GM12878 (cell line): ENCODE data around the gene NXPE4. TPM values are rescaled to one million over a fixed set of nuclear protein-coding genes. Genes with fewer than 3 reads are reported as not detected.
A peak's percentile ranks its signal among the peaks of the same experiment; 100 is the strongest.

Experiments
- BACH1 ChIP-seq: fragments of 450-650 bp; IDR thresholded peaks from 2 replicates; pipeline ENCODE4 v1.6.1; 2017; ENCODE audit warnings: mild to moderate bottlenecking, borderline replicate concordance
- BMI1 ChIP-seq: fragments of 450-650 bp; IDR thresholded peaks from 2 replicates; pipeline ENCODE4 v1.6.1; 2016; ENCODE audit warnings: mild to moderate bottlenecking, moderate library complexity, borderline replicate concordance
- CHD4 ChIP-seq: fragments of 200-600 bp; sonication (generic); IDR thresholded peaks from 2 replicates; pipeline ENCODE4 v1.6.1; 2016; ENCODE audit warnings: mild to moderate bottlenecking
- CREB1 ChIP-seq: IDR thresholded peaks from 2 replicates; pipeline ENCODE4 v1.6.1; 2012; ENCODE audit warnings: low read depth, mild to moderate bottlenecking, inconsistent platforms
- FOXM1 ChIP-seq: IDR thresholded peaks from 2 replicates; pipeline ENCODE4 v1.6.1; 2012; ENCODE audit warnings: low read depth, mild to moderate bottlenecking, inconsistent platforms, low read length, moderate library complexity
- HCFC1 ChIP-seq: fragments of 150-350 bp; IDR thresholded peaks from 2 replicates; pipeline ENCODE4 v1.6.1; 2014; ENCODE audit warnings: low read length
- HDAC6 ChIP-seq: fragments of 200-600 bp; sonication (generic); IDR thresholded peaks from one replicate; pipeline ENCODE4 v1.8.0; 2017; ENCODE audit warnings: antibody characterized with exemption; ENCODE audit not compliant: unreplicated experiment
- MYB ChIP-seq: fragments of 150-350 bp; IDR thresholded peaks from 2 replicates; pipeline ENCODE4 v1.6.1; 2014; ENCODE audit warnings: mild to moderate bottlenecking, low read depth, low read length, borderline replicate concordance
- NR2C1 ChIP-seq: fragments of 450-650 bp; IDR thresholded peaks from 2 replicates; pipeline ENCODE4 v1.6.1; 2017; ENCODE audit warnings: antibody characterized with exemption, mild to moderate bottlenecking, moderate library complexity
- NR2F1 ChIP-seq: fragments of 450-650 bp; conservative IDR thresholded peaks from 2 replicates; pipeline ENCODE4 v1.6.1; 2017; ENCODE audit warnings: mild to moderate bottlenecking
- PAX5 ChIP-seq: IDR thresholded peaks from 2 replicates; pipeline ENCODE4 v1.6.1; 2011; ENCODE audit warnings: low read depth, low read length, borderline replicate concordance
- POLR2AphosphoS2 ChIP-seq: IDR thresholded peaks from 2 replicates; pipeline ENCODE4 v1.6.1; 2011; ENCODE audit warnings: low read depth, mild to moderate bottlenecking, low read length, improper control_type of control experiment, moderate library complexity
- PRDM15 ChIP-seq: fragments of 450-650 bp; formaldehyde crosslinking; IDR thresholded peaks from 2 replicates; pipeline ENCODE4 v1.4.0; 2020; ENCODE audit warnings: mild to moderate bottlenecking, moderate library complexity
- RAD51 ChIP-seq: fragments of 450-650 bp; IDR thresholded peaks from 2 replicates; pipeline ENCODE4 v1.6.1; 2016; ENCODE audit warnings: moderate library complexity, mild to moderate bottlenecking, inconsistent platforms
- RFX5 ChIP-seq: IDR thresholded peaks from 2 replicates; pipeline ENCODE4 v1.6.1; 2011; ENCODE audit warnings: low read depth, low read length, improper control_type of control experiment
- SPI1 ChIP-seq: IDR thresholded peaks from 2 replicates; pipeline ENCODE4 v1.6.1; 2011; ENCODE audit warnings: low read depth, mild to moderate bottlenecking, low read length, moderate library complexity, borderline replicate concordance; ENCODE audit not compliant: insufficient read depth
- USF1 ChIP-seq: IDR thresholded peaks from 2 replicates; pipeline ENCODE4 v1.6.1; 2011; ENCODE audit warnings: borderline replicate concordance, low read depth, mild to moderate bottlenecking, moderate library complexity, mixed read lengths, low read length; ENCODE audit not compliant: insufficient read depth; ENCODE audit errors: extremely low read length
- USF2 ChIP-seq: IDR thresholded peaks from 2 replicates; pipeline ENCODE4 v1.6.1; 2011; ENCODE audit warnings: low read depth, low read length, improper control_type of control experiment, borderline replicate concordance
- YY1 ChIP-seq: IDR thresholded peaks from 2 replicates; pipeline ENCODE4 v1.6.1; 2011; ENCODE audit warnings: low read depth, mild to moderate bottlenecking, low read length
- ZNF24 ChIP-seq: fragments of 450-650 bp; IDR thresholded peaks from 2 replicates; pipeline ENCODE4 v1.6.1; 2017; ENCODE audit warnings: antibody characterized with exemption, mild to moderate bottlenecking
- ZNF274 ChIP-seq: IDR thresholded peaks from one replicate; pipeline ENCODE4 v1.8.0; 2011; ENCODE audit not compliant: insufficient read length, insufficient read depth
- polyA plus RNA-seq, 11 experiments: library from polyadenylated mRNA; depleted of rRNA in 4 of 11; unstranded in 6 of 11; stranded (reverse) in 5 of 11; fragments of >200 nt; fragmentation: Nextera tagmentation in 4 of 11; fragmentation: Illumina TruSeq in 1 of 11; extraction: Ambion mirVana in 4 of 11; extraction: Trizol in 1 of 11; gene quantifications; 1 replicate in 1 of 11; 2 replicates in 10 of 11; pipeline versions ENCODE4 v1.2.1 to v1.2.3, GENCODE V29; 2011 to 2016; ENCODE audit warnings: inconsistent platforms in 2 of 11, missing spikeins in 2 of 11, low read depth in 1 of 11
- total RNA-seq, 4 experiments: library from RNA; depleted of rRNA in 3 of 4; stranded (reverse); fragments of >200 nt in 3 of 4; fragmentation: Illumina TruSeq in 1 of 4; extraction: Trizol in 1 of 4; gene quantifications; 2 replicates each; pipeline versions ENCODE4 v1.2.1 to v1.2.3, GENCODE V29; 2013 to 2021
- TF ChIP-seq, protein P1 (sequence below): IDR thresholded peaks from 2 replicates; pipeline ENCODE4 v1.6.1; 2012; ENCODE audit warnings: low read length, inconsistent platforms
- TF ChIP-seq, protein P2 (sequence below): fragments of 450-650 bp; conservative IDR thresholded peaks from 2 replicates; pipeline ENCODE4 v1.6.1; 2017; ENCODE audit warnings: mild to moderate bottlenecking, moderate library complexity

The NXPE4 gene
- total and polyA plus RNA-seq, 10 of the 15 experiments (the other 5 are each of a cell fraction or from before 2014, with no cell fraction given), result not detected

- TF ChIP-seq RAD51, result peak; percentile 80
- no peak for TF ChIP-seq HDAC6
- TF ChIP-seq, protein P1, sequence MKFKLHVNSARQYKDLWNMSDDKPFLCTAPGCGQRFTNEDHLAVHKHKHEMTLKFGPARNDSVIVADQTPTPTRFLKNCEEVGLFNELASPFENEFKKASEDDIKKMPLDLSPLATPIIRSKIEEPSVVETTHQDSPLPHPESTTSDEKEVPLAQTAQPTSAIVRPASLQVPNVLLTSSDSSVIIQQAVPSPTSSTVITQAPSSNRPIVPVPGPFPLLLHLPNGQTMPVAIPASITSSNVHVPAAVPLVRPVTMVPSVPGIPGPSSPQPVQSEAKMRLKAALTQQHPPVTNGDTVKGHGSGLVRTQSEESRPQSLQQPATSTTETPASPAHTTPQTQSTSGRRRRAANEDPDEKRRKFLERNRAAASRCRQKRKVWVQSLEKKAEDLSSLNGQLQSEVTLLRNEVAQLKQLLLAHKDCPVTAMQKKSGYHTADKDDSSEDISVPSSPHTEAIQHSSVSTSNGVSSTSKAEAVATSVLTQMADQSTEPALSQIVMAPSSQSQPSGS, result peak; percentile 50; the same call in 1 of the 2 replicates
- no peak for TF ChIP-seq RFX5
- TF ChIP-seq MYB, result no peak
- no peak for TF ChIP-seq SPI1
- TF ChIP-seq BACH1, result 0 out of 2 replicates have a peak, but pooled peaks have one; percentile 15
- TF ChIP-seq YY1, result no peak
- TF ChIP-seq PAX5, result no peak
- no peak for TF ChIP-seq USF2
- TF ChIP-seq ZNF274, result no peak
- peak; percentile 80 for TF ChIP-seq PRDM15 (CRISPR knock-in tag)
- TF ChIP-seq CHD4, result no peak
- 0 out of 2 replicates have a peak, but pooled peaks have one; percentile 17 for TF ChIP-seq FOXM1
- TF ChIP-seq ZNF24, result peak; percentile 98
- TF ChIP-seq USF1, result no peak
- TF ChIP-seq NR2C1, result no peak
- no peak for TF ChIP-seq POLR2AphosphoS2
- peak; percentile 10; the same call in 1 of the 2 replicates for TF ChIP-seq NR2F1
- TF ChIP-seq HCFC1, result no peak
- TF ChIP-seq BMI1, result no peak
- TF ChIP-seq, protein P2, sequence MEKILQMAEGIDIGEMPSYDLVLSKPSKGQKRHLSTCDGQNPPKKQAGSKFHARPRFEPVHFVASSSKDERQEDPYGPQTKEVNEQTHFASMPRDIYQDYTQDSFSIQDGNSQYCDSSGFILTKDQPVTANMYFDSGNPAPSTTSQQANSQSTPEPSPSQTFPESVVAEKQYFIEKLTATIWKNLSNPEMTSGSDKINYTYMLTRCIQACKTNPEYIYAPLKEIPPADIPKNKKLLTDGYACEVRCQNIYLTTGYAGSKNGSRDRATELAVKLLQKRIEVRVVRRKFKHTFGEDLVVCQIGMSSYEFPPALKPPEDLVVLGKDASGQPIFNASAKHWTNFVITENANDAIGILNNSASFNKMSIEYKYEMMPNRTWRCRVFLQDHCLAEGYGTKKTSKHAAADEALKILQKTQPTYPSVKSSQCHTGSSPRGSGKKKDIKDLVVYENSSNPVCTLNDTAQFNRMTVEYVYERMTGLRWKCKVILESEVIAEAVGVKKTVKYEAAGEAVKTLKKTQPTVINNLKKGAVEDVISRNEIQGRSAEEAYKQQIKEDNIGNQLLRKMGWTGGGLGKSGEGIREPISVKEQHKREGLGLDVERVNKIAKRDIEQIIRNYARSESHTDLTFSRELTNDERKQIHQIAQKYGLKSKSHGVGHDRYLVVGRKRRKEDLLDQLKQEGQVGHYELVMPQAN, result no peak
- TF ChIP-seq CREB1, result 0 out of 2 replicates have a peak, but pooled peaks have one; percentile 32
Measured at GRCh38 chr11:114614127-114614720, 18.6 kb upstream of the NXPE4 start (continued).
